Activated CD4-positive, alpha-beta T cell treated with anti-CD3 and anti-CD28 coated beads, Interleukin-2, amount 50 U/mL, for 4 hours (primary cell): ENCODE data around the gene MREG.
"Not testable (repeated sequence)": the region's sequence is repeated elsewhere in the genome, so short reads cannot be mapped to it uniquely, and the experiment has no call there.

Experiments used
- DNase-seq, 2 experiments: peaks; one replicate each; pipeline ENCODE4 v3.0.0-alpha.2; 2020

MREG gene

DNA sequence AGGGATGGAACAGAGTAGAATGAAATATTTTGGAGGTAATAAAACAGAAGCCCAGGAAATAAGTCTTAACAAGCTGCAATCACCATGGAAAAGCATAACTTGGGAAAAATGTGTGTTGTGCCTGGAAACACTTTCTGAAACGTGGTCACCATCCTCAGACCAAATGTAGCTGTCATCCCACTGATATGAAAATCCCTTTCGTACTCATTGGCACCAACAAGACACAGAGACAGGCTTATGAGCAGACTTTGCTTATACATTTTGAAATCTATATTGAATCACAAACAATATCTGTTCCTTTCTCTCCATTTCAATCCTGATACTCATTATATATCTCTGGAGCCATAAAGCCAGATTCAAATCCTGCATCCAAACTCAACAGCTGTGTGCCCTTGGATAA lies 28.7 kb downstream of the MREG start:
- no peak for DNase-seq

DNA sequence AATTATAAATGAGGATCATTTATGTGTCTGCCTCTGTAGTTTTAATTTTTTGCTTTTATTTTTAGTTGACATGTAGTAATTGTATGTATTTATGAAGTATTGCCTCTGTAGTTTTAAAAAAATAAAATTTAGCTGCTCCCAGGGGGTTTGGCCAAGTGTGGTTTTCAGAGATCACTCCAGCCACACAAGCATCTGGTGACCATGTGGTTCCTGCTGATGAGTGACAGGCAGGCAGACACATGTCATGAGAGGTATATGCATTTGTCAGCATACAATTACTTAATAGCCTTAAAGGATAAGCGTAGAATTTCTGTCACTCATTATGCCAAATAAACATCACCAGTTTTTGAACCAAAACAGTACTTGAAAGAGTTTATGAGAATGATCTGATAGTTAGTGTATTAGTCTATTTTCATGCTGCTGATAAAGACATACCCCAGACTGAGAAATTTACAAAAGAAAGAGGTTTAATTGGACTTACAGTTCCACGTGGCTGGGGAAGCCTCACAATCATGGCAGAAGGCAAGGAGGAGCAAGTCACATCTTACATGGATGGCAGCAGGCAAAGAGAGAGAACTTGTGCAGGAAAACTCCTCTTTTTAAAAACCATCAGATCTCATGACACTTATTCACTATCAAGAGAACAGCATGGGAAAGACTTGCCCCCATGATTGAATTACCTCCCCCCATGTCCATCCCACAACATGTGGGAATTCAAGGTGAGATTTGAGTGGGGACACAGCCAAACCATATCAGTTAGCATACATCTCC lies 29.6 kb downstream of the MREG start:
- DNase-seq: no peak

DNA sequence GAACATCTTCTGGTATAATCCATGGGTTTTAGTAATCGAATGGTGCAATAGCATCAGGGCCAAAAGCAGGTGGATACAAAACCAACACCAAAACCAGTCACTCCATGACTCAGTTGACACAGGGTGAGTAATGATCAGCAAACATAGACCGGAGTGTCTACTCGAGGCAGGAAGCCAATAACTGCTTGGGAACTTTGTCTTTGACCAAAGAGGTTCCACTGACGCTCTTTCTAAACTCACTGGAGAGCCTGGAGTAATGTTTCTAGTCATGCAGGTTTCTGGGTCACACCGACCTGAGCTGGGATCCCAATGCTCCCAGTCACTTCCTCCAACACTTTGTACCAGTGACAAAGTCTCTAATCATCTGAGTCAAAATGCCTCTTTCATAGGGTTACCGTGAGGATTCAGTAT lies 30.9 kb downstream of the MREG start:
- no peak for DNase-seq

DNA sequence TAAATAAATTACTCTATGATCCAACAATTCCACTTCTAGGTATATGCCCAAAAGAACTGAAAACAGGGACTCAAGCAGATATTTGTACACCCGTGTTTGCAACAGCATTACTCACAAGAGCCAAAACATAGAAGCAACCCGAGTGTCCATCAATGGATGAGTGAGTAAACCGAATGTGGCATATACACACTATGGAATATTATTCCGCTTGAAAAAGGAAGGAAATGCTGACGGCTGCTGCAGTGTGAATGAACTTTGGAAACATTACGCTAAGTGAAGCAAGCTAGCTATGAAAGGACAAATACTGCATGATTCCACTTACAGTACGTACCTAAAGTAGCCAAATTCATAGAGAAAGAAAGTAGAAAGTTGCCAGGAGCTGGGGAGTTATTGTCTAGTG lies 32.2 kb downstream of the MREG start:
- no peak for DNase-seq

DNA sequence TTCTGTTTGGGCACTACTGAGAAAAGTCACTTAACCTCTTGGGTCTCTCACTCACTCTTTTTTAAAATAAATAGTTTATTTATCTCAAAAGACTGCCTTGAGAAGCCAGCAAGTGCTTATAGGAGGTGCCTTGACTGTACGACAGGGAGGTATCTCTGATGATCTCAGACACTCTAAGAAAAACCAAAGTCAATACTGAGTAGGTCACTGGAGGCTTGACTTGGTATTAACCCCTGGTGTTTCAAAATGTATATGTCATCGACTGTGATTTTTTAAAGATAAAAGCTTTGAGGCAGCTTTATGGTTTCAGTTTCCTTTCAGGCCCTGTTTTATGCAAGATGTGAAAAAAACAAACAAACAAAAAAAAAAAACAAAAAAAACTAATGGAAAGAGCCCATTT lies 33.7 kb downstream of the MREG start:
- no peak for DNase-seq

DNA sequence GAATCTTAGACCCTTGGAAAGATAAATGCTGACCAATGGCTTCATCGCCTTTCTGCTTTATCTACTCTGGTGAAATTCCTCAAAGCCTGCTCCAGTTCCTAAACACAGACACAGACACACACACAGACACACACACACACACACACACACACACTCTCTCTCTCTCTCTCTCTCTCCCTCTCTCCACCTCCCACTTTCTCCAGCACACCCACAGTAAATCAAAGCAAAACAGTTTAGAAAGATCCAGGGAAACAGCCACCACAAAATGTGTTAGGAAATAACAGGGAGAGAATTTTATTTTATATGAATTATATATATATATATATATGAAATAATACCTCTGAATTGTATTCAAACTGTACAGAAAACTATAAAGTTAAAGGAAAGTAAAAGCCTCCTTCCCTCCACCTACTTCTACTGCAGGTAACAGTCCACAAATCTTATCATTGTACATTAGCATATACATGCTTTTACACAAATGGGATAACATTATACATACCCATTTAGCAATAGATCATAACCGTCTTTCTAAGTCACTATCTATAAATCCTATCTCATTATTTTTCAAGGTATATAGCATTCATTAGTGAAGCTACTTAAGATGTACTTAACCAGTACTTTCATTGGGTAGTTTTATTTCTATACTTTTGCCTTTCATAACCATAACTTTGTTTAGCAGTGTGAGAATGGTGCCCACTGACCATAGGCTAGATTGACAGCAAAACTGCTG lies 38.5 kb downstream of the MREG start:
- DNase-seq: no peak

DNA sequence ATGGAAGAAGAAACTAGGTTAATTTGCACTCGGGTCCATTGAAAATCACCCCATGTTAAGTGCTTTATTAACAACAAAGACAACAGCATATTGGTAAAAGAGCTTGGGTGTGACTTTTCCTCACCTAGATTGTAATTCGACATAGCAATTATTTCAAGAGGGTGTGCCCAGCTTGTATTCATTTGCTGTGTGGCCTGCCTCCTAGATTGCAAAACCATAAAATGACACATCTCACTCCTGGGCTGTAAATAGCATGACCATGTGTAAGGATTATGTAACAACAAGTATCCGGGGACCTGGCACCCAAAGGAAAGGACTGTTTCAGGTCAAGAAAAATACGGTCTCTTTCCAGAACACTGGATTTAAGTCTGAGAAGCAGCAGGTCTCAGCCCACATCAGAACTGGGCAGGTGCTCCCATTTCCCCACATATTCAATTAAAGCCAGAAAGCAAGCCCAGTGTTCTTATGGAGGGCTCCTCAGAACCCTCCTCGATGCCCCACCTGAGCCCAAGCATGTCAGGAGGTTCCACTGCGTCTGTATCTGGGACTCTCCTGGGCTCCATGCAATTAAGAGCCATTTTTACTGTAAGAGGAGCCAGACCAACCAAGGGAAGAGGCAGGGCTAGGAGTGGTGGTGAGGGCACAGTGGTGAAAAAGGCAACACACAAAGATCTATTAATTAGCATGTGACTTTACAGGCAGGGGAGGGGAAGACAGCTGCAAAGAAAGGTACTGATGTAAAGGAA lies 39.2 kb downstream of the MREG start:
- no peak for DNase-seq

DNA sequence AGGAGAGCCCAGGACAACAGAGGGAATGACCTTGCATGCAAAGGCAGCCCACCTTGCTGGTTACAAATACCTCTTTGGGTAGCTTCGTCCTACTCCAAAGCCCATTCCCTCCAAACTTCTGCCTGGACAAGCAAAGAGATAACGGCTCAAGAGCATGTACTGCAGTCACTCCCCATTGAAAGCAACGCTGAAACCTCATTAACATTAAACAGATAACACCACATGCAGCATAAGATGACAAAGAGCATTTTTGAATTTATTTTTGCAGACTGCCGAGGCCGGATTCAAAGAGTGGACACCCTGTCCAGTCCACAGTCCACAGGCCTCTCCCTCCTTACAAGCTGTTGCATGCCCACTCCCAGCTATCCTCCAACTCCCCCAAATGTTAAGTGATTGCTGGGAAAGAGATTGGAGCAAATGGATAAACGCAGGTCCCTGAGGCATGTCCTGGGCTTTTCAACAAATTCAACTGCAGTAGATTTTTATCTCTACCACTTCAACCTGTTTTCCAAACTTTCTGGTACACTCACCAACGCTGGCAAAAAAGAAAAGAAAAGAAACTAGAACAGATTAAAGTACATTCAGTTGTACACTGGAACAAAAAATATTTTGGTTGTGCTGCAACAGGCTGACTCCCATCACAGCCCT lies 40.1 kb downstream of the MREG start:
- DNase-seq: no peak

DNA sequence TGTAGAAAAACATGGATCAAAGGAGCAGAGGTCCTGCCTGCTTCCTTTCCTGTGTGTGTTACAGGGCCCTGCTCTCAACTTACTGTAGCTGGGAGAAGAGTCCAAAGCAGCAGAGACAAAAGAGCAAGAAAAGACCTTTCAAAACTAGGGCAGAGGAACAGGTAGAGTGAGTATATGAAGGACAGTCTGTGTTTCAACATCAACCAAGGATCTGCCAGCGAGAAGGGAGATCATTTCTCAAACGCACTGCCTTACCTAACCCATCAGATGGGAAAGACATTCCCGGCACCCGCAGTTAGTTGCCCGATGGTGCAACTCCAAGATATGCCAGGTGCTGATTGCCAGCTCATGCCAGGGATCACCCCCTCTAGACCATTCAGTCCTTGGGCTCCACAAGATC lies 41.7 kb downstream of the MREG start:
- no peak for DNase-seq

DNA sequence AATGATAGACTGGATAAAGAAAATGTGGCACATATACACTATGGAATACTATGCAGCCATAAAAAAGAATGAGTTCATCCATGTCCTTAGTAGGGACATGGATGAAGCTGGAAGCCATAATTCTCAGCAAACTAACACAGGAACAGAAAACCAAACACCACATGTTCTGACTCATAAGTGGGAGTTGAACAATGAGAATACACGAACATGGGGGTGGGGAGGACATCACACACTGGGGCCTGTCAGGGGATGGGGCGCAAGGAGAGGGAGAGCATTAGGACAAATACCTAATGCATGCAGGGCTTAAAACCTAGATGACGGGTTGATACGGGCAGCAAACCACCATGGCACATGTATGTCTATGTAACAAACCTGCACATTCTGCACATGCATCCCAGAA lies 42.5 kb downstream of the MREG start:
- not testable (repeated sequence) for DNase-seq

DNA sequence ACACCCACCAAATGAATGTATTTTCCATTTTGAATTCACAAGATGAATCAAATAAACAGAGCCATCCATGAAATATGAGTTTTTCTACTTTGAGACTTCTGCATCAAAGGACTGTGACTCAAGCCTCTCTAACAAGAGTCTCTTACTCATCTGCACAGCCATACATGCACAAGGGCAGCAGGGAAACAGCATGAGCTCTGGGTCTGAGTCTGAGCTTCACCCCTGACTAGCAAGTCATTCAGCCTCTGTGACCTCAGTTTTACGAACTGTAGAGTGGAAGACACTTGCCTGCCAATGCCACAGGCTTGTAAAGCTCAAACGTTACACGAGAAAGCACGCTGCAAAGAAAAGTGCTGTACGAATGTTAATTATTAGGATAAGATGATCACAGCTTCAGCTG lies 42.9 kb downstream of the MREG start:
- DNase-seq: no peak

DNA sequence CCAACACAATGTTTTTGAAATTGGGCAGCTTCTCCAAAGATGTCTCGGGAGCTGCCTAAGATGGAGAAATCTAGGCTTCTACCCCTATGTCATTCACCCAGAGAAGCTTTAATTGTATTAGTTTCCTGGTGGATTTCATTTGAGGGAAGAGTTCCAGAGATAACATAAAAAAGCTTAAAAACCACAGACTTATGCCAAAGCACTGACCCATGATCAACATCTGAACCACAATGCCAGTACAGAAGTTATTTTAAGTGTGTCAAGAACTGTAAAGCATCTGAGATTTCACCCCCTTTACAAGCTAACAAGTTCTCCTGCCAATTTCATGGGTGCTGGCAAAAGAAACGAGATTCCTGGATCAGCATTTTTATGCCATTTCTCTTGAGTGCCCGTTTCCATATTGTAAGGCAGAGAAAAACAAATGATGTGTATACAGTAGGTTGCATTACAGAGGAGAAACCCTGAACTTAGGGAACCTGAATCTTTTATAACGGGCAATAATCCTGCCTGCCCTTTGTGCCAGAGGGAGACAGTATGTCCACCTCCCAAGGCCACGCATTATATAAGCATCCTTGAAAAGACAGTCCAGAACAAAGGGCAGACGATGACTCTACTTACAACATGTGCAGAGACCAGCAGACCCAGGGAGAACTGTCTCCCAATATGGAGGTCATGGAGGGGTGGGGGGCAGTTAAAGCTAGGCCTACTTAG lies 44.1 kb downstream of the MREG start:
- DNase-seq: no peak

DNA sequence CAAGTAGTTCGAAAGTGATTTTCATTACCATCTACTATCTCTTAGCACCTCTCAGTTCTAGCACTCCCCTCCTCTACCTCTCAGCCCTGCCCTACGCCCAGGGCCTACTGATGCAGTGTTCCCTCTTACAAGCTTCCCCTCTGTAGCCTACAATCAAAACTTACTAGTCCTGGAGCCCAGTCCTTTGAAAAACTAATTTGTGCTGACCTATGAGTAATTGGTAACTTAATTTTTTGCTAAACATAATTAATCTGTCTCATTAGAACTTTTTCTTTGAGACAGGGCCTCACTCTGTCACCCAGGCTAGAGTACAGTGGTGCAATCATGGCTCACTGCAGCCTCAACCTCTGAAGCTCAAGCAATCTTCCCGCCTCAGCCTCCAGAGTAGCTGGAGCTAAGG lies 44.9 kb downstream of the MREG start:
- DNase-seq: no peak

DNA sequence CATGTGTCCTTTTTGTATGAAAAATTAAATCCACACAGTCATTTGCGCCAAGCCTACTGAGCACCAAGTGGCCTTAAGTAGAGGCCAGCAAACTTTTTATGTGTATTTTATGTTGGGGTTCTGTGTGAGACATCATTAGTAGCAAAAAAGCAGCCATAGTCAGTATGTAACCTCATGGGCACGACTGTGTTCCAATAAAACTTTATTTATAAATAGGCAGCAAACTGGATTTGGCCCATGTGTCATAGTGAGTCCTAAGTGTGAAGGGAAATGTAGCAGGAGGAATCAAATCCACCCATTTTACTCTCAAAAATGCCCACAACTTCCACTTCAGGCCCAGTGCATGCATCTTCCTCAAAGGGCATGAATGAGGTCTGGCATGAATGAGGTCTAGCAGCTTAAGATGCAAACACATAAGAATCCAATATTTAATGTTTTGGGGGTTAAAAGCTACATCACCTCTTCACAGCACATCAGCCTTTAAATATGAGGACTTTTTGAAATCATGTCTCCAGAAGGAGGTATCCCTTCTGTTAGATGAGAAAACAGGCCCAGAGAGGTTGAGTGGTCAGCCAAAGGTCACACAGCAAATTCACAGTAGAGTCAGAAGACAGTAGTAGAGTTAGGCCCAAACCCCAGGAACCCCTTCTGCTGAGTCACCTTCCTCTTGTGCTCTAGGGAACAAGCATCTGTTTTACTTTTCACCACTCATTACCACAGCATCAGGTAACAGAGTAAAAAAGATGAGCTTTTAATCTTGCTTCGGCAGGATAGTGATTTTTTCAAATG lies 45.6 kb downstream of the MREG start:
- no peak for DNase-seq

DNA sequence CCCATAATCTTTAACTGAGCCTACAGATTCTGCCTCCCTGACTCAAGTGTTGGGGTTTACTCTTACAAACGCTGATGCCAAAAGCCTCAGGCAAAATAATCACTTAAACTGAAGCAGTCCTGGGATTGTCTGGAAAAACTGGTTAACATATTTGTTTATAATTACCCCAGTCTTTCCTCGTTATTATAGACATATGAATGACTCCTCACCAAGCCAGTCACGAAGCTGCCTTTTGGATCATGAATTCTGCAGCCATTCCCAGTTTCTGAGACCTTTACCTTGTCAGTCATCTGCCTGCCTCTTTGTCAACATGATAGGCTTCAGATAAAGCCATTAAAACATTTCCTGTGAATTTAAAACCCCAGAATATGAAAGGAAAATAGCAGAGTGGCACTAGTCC lies 46.4 kb downstream of the MREG start:
- no peak for DNase-seq

DNA sequence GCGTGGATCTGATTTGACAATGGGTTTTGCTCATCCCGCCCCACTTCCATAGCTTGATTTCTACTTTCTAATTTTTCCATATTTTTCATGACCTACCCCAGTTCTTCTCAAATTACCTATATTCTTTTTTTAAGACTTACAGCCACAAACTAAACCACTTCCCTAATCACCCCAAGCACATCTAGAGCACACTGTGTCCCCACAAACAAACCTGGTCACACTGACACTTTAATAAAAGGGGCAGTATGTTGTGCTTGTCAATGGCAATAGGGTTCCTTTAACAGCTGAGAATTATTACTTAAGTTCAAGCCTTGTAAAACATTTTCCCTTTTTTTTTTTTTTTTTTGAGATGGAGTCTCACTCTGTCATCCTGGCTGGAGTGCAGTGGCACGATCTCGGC lies 47.1 kb downstream of the MREG start:
- DNase-seq: no peak

DNA sequence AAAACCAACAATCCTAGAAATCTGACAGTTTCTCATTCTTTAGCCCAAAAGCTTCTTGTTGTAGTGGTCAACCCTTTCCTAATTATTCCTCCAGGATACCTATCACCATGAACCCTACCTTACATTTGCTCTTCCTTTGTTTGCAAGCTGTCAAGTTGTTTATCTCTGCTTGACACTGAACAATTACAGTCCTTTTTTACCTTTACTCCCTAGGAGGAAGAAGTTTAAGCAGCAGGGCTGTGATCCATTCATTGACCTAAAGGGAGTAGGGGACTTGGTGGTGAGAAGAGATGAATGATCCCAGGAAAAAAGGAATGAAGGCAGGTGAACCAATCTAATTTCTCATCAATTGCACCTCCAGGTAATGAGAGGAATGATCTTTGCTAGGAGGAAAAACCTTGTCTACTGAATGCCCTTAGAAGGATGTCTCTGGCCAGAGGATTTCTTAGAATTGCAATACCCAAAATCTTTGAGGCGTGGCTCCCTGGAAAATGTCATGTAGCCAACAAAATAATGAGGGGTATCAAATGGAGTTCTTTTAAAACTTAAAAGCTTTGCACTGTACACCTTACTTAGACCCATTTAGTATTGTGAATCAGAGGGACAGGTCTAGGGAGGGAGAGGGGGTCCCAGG lies 47.7 kb downstream of the MREG start:
- DNase-seq: no peak

DNA sequence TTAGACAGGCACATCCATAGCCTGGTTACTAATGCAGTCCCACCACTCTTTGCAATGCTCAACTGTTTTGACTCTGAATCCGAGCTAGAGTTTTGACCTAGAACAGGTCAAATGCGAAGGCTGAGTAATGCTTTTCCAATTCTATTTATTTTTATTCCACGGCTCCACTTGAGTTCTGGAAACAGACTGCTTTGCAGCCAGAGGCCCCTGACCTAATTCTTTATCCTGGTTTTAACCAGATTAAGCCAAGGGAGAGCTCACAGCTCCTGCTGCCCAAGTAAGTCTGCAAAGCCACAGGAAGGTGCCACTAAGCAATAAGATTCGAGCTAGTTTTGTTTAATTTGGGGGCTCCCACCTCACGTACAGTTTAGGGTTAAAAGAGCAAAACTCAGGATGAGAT lies 51.4 kb downstream of the MREG start:
- DNase-seq: no peak

DNA sequence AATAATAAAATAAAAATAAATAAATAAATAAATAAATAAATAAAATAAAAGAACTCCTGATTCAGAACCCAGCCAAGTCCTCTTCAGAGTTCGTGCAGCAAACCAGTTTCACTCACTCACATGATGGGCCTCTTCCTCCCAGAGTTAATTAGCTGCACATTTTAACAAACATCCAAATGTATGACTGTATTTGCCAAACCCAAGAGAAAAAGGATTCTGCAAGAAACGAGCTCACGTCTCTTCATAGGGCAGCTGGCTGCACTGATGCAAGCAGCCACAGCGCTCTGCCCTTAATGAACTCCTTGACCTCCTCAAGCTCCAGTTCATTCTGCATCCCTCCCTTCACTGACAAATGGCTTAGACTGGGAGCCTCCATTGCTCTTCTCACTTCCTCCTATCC lies 55.1 kb downstream of the MREG start:
- no peak for DNase-seq

DNA sequence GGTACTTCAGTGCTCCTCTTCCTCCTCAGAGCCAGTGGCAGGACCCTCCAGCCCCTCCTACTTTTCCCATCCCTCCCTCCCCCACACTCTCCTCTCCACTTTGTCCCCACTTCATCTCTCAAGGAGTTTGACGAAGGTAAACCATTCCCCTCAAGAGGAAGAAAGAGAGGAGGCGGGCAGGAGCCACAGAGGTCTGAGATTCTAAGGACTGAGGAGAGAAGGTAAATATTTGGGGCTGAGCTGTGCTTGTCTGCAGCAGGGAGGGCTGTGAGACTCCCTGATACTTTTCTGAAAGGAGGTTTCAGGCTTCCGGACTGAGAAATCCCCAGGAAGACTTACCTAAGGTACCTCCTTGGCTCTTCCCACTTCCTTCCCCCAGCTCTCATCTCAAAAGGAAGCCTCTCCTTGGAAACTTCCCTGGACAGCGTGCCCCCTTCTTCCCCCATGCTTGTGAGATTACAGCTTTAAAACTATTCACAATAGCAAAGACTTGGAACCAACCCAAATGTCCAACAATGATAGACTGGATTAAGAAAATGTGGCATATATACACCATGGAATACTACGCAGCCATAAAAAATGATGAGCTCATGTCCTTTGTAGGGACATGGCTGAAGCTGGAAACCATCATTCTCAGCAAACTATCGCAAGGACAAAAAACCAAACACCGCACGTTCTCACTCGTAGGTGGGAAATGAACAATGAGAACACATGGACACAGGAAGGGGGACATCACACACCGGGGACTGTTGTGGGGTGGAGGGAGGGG lies 55.8 kb downstream of the MREG start:
- DNase-seq: not testable (repeated sequence)
